ENCODE data around the gene ZNF574. TPM values are rescaled to one million over a fixed set of nuclear protein-coding genes. Genes with fewer than 3 reads are reported as not detected.

The ZNF574 gene
- polyA plus RNA-seq, 4 donors: 12.7 to 20.2 (median 16.8) TPM

- DNase-seq (ENCODE audit: low read depth in 4 of 4, low spot score in 2 of 4): no peak
Observed at GRCh38 chr19:42057846-42058245, 18.1 kb upstream of the ZNF574 start.

DNA sequence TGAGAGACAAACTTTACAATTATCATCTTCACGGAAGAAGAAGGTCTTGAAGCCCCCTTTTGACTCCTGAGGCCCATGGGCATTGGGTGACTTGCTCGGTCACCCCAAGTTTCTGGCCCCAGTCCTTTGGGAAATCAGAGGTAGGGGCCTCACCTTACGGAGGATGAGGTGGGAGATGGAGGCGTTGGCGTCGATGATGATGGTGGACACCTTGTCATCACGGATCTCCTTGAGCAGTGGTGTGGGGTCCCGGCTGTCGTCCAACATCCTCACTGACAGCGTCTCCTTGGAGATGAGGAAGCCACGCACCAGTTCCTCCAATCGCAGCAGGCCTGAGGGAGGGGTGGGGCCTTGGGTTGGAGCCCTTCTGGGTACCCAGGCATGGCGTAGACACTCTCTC lies 16.8 kb upstream of the ZNF574 start:
- no peak for DNase-seq (ENCODE audit: low read depth in 4 of 4, low spot score in 2 of 4)

GRCh38 chr19:42060117-42060516 lies 15.8 kb upstream of the ZNF574 start:
- no peak for DNase-seq (ENCODE audit: low read depth in 4 of 4, low spot score in 2 of 4)

DNA sequence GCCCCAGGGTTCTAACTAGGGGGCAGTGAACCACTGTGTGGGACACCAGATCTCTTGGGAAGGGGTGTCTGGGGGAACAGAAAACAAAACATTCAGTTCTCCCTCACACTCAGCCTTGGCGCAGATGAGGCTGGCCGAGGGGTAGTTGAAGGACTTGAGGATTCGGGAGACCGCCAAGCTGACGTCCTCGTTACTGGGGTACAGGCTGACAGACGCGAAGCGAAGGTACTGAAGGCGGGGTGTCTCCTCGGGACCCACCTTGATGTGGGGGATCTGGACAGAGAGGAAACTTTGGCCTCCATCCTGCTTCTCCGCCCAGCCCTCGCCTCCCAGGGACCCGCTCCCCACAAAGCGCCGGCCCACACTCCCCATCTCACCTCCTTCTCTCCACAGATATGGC lies 13.6 kb upstream of the ZNF574 start:
- DNase-seq (ENCODE audit: low read depth in 4 of 4, low spot score in 2 of 4): no peak

GRCh38 chr19:42064432-42064831 lies 11.5 kb upstream of the ZNF574 start:
- DNase-seq (ENCODE audit: low read depth in 4 of 4, low spot score in 2 of 4): no peak

- no peak for DNase-seq (ENCODE audit: low read depth in 4 of 4, low spot score in 2 of 4)
Observed at GRCh38 chr19:42065051-42065450, 10.9 kb upstream of the ZNF574 start.

- DNase-seq (ENCODE audit: low read depth in 4 of 4, low spot score in 2 of 4): no peak
Observed at GRCh38 chr19:42065511-42065910, 10.5 kb upstream of the ZNF574 start.

GRCh38 chr19:42066075-42066754 lies 9.8 kb upstream of the ZNF574 start:
- DNase-seq (ENCODE audit: low read depth in 4 of 4, low spot score in 2 of 4): no peak

DNA sequence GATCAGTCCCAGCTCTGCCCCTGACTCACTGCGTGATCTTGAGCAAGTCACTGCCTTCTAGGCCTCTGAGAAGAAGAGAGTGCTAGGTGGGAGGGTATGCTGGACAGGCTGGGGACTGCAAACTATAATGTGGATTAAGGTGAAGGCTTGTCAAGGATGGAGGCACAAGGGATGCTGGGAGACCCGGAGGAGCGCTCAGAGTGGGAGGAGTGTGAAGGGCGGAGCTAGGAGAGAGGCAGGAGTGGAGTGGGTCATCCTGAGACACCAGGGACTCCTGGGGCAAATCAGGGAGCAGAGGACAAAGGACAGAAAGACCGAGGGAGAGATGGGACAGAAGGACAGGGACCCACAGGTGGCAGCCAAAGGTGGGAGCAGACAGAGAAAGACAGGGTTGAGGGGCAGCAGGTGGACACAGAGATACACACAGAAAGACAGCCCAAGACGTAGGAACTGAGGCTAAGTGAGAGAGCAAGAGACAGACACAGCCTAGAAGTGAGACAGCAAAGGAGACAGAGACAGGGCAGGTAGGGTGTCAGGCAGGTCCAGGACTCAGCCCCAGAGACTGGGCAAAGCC lies 8.6 kb upstream of the ZNF574 start:
- DNase-seq (ENCODE audit: low read depth in 4 of 4, low spot score in 2 of 4): no peak

DNA sequence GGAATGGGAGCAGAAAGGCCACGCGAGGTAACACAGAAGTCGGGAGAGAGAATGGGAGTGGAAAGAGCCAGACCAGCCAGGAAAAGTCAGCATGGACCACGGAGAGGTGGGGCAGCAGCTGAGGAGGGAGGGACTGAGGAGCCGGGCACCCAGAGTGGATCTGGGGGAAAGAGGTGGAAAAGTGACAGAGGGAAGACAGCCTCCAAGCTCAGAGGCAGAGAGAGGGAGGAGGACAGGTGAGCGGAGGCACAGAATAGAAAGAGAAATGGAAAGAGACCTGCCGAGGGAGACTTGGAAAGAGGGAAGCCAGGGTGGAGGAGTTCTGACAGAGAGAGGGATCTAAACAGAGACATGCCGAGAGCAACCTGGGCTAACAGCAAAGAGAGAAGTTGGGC lies 7.6 kb upstream of the ZNF574 start:
- no peak for DNase-seq (ENCODE audit: low read depth in 4 of 4, low spot score in 2 of 4)

GRCh38 chr19:42068756-42069571 lies 7.0 kb upstream of the ZNF574 start:
- DNase-seq (ENCODE audit: low read depth in 4 of 4, low spot score in 2 of 4): no peak

- DNase-seq (ENCODE audit: low read depth in 4 of 4, low spot score in 2 of 4): peak in 2 of 4 donors; percentile 23 to 38
Observed at GRCh38 chr19:42069619-42070351, 6.2 kb upstream of the ZNF574 start, which contains the start of gene GRIK5. TSS of gene GRIK5 (minus strand) at chr19:42070206. CDS start at chr19:42065770, 4,436 bp downstream.

- no peak for DNase-seq (ENCODE audit: low read depth in 4 of 4, low spot score in 2 of 4)
Observed at GRCh38 chr19:42071247-42071646, 4.7 kb upstream of the ZNF574 start.

- DNase-seq (ENCODE audit: low read depth in 4 of 4, low spot score in 2 of 4): peak in 1 of 4 donors; percentile 31
Observed at GRCh38 chr19:42074513-42075363, 1.2 kb upstream of the ZNF574 start.

DNA sequence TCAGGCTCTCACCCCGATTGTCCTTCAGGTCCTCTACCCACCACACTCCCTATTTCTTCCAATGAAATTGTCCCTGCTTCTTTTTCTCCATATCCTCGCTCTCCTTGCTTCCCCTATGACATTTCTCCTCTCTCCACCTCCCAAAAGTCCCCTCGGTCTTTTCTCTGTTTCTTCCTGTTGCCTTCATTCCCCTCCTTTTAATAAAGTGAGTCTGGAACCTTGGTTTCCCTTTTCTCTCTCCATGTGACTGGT lies 676 bp upstream of the ZNF574 start:
- peak in 3 of 4 donors; percentile 26 to 84 (median 31) for DNase-seq (ENCODE audit: low read depth in 4 of 4, low spot score in 2 of 4)

DNA sequence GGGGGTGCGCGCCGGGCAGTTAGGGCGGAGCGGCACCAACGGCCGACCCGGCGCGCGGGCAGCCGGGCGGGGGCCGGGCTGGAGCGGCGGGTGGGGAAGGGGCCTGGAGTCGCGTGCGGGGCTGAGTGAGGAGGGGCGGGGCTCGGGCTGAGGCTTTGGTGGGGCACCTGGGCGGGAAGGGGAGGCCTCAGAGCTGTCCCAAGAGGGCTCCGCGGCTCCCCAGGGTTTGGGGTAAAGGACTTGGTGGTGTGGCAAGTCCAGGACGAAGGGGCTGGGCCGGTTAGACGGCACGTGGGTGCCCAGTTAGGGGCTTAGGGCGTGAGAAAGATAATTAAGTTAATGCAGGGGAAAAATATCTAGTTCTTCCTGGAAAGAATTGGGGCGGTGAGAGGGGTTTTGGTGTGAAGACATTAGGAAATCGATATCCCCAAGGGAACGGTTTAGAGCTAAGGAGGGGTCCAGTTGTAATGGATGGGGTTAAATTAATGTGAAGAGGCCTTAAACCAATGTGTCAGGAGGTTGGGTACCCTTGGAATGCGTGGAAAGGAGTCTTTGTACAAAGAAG lies 496 bp downstream of the ZNF574 start:
- peak in 1 of 4 donors; percentile 17 for DNase-seq (ENCODE audit: low read depth in 4 of 4, low spot score in 2 of 4)

GRCh38 chr19:42078058-42078457 lies 2.1 kb downstream of the ZNF574 start:
- DNase-seq (ENCODE audit: low read depth in 4 of 4, low spot score in 2 of 4): no peak

DNA sequence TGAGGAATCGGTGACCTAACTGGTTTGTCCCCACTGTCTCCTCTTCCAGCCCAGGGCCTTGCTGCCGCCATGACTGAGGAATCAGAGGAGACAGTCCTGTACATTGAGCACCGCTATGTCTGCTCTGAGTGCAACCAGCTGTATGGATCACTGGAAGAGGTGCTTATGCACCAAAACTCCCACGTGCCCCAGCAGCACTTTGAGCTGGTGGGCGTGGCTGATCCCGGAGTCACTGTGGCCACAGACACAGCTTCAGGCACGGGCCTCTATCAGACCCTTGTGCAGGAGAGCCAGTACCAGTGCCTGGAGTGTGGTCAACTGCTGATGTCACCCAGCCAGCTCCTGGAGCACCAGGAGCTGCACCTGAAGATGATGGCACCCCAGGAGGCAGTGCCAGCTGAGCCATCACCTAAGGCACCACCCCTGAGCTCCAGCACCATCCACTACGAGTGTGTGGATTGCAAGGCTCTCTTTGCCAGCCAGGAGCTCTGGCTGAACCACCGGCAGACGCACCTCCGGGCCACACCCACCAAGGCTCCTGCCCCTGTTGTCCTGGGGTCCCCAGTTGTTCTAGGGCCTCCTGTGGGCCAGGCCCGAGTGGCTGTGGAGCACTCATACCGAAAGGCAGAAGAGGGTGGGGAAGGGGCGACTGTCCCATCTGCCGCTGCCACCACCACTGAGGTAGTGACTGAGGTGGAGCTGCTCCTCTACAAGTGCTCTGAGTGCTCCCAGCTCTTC lies 2.7 kb downstream of the ZNF574 start:
- DNase-seq (ENCODE audit: low read depth in 4 of 4, low spot score in 2 of 4): no peak

GRCh38 chr19:42079276-42079669 lies 3.3 kb downstream of the ZNF574 start:
- no peak for DNase-seq (ENCODE audit: low read depth in 4 of 4, low spot score in 2 of 4)

All from left renal cortex interstitium (tissue), 4 donors.